OCI-LY7 (cell line): Measurements from ENCODE around the gene CFAP99. TPM values are rescaled to one million over a fixed set of nuclear protein-coding genes. Genes with fewer than 3 reads are reported as not detected.

Experiments
- BruUV-seq: library from RNA; stranded (reverse); fragments of 400-500 nt; replicated peaks from 2 replicates; lab custom pipeline; 2021; lab: Mats Ljungman, UMichigan
- CTCF ChIA-PET: fragments of 300-600 bp; sonication (Branson Sonifier 250); formaldehyde crosslinking; loops from one replicate; lab custom pipeline; 2022; ENCODE audit warnings: antibody characterized with exemption; ENCODE audit not compliant: unreplicated experiment; lab: Charles Lee
- POLR2A ChIA-PET: fragments of 300-600 bp; sonication (Branson Sonifier 250); formaldehyde crosslinking; loops from one replicate; lab custom pipeline; 2022; ENCODE audit warnings: antibody characterized with exemption; lab: Charles Lee
- DNase-seq: peaks from one replicate; pipeline ENCODE4 v3.0.0-alpha.2; 2015; ENCODE audit warnings: low spot score
- H2AFZ ChIP-seq: fragments of 200-600 bp; sonication (generic), shearing (Covaris generic); 2 replicates; pipeline ENCODE4 v1.6.1; 2014; ENCODE audit warnings: mild to moderate bottlenecking, antibody characterized with exemption, low read length, moderate library complexity
- H3K27ac ChIP-seq: fragments of 200-600 bp; sonication (generic); 2 replicates; pipeline ENCODE4 v1.5.1; 2014; ENCODE audit warnings: mixed run types, low read depth, mild to moderate bottlenecking, moderate library complexity, low read length, inconsistent platforms; ENCODE audit not compliant: poor library complexity, severe bottlenecking
- H3K36me3 ChIP-seq: fragments of 200-600 bp; sonication (generic); 2 replicates; pipeline ENCODE4 v1.6.1; 2014; ENCODE audit warnings: mild to moderate bottlenecking, antibody characterized with exemption, low read length, moderate library complexity, mixed read lengths; ENCODE audit not compliant: insufficient read depth
- H3K4me1 ChIP-seq: fragments of 200-600 bp; sonication (generic); 2 replicates; pipeline ENCODE4 v1.5.1; 2014; ENCODE audit warnings: mild to moderate bottlenecking, low read length; ENCODE audit not compliant: insufficient read depth, poor library complexity, severe bottlenecking
- H3K4me2 ChIP-seq: fragments of 200-600 bp; sonication (generic); 2 replicates; pipeline ENCODE4 v1.6.1; 2014; ENCODE audit warnings: mild to moderate bottlenecking, low read length
- H3K4me3 ChIP-seq: fragments of 200-600 bp; sonication (generic); 2 replicates; pipeline ENCODE4 v1.5.1; 2014; ENCODE audit warnings: mild to moderate bottlenecking, low read depth, low read length; ENCODE audit not compliant: poor library complexity, severe bottlenecking
- H3K79me2 ChIP-seq: fragments of 200-600 bp; sonication (generic); 2 replicates; pipeline ENCODE4 v1.6.1; 2016; ENCODE audit warnings: low read depth, mild to moderate bottlenecking, low read length, moderate library complexity, mixed read lengths; ENCODE audit not compliant: insufficient read depth
- H3K9me2 ChIP-seq: fragments of 200-600 bp; sonication (generic); 2 replicates; pipeline ENCODE4 v1.6.1; 2016; ENCODE audit warnings: mild to moderate bottlenecking, low read length, mixed read lengths; ENCODE audit not compliant: insufficient read depth
- H3K9me3 ChIP-seq: fragments of 200-600 bp; sonication (generic); 2 replicates; pipeline ENCODE4 v1.6.1; 2014; ENCODE audit warnings: mild to moderate bottlenecking, mixed run types, low read length, mixed read lengths
- H4K20me1 ChIP-seq: fragments of 200-600 bp; sonication (generic); 2 replicates; pipeline ENCODE4 v1.6.1; 2014; ENCODE audit warnings: mild to moderate bottlenecking, antibody characterized with exemption, low read length, moderate library complexity, mixed read lengths; ENCODE audit not compliant: insufficient read depth
- EZH2phosphoT487 ChIP-seq: fragments of 200-600 bp; sonication (generic); IDR thresholded peaks from 2 replicates; pipeline ENCODE4 v1.6.1; 2018; ENCODE audit warnings: low read depth, borderline replicate concordance, mild to moderate bottlenecking, mixed run types, antibody characterized with exemption, low read length, moderate library complexity, mixed read lengths
- intact Hi-C: fragments of 100-400 bp; cut with micrococcal nuclease; formaldehyde crosslinking; loops from one replicate; pipeline ENCODE4 v1.10.0; 2022; ENCODE audit not compliant: unreplicated experiment
- total RNA-seq, 2 experiments: library from RNA; depleted of rRNA in 1 of 2; stranded (reverse); fragments of >200 nt in 1 of 2; shearing (Covaris generic) in 1 of 2; gene quantifications; 2 replicates each; pipeline ENCODE4 v1.2.3, GENCODE V29; 2014 to 2022
- TF ChIP-seq, protein P1 (sequence below): fragments of 200-600 bp; sonication (generic); conservative IDR thresholded peaks from 2 replicates; pipeline ENCODE4 v1.5.1; 2014; ENCODE audit warnings: mild to moderate bottlenecking, antibody characterized with exemption, low read length, moderate library complexity, mixed read lengths

Gene CFAP99
- total RNA-seq, 2 experiments from 2014 or later = not detected

DNA sequence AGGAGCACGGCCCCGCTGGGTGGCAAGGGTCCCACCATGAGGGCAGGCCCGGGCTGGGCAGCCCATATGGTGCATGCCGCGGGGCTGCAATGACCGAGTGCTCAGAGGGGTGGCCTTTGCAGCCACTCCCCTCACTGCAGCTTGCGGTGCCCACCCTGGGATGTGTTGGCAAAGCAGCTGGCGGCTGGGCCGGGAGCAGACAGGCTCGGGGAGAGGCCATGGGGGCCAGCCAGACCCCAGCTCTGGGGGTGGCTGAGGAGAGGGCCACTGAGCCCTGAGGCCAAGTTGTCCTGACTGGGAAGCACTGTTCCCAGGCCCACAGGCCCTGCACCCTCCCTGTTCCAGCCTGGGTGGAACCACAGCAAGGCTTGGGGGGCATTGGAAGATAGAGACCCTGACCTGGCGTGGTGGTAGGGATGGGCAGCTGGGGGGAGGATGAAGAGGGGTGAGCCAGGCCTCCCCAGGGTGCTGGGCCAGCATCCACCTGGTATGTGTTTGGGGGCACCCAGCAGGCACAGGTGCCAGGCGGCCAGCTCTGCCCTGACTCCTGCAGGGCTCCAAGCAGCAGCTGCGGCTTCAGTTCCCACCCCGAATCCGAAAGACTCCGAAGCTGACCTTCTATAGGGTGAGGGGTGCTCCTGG is 31.8 kb downstream of the CFAP99 start:
- TF ChIP-seq, protein P1, sequence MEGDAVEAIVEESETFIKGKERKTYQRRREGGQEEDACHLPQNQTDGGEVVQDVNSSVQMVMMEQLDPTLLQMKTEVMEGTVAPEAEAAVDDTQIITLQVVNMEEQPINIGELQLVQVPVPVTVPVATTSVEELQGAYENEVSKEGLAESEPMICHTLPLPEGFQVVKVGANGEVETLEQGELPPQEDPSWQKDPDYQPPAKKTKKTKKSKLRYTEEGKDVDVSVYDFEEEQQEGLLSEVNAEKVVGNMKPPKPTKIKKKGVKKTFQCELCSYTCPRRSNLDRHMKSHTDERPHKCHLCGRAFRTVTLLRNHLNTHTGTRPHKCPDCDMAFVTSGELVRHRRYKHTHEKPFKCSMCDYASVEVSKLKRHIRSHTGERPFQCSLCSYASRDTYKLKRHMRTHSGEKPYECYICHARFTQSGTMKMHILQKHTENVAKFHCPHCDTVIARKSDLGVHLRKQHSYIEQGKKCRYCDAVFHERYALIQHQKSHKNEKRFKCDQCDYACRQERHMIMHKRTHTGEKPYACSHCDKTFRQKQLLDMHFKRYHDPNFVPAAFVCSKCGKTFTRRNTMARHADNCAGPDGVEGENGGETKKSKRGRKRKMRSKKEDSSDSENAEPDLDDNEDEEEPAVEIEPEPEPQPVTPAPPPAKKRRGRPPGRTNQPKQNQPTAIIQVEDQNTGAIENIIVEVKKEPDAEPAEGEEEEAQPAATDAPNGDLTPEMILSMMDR = no peak
- TF ChIP-seq EZH2phosphoT487 = no peak
- CTCF ChIA-PET = no interaction called here
- BruUV-seq = no TSS peak
- Histone ChIP-seq H3K9me2 (no peaks in the 10 kb centered on the region), H3K4me3 (no peak overlapping the region), H2AFZ (no peak overlapping the region), H3K4me2 (peak overlapping the region; percentile 7; the same call in 1 of the 2 replicates), H3K36me3 (no peaks in the 10 kb centered on the region), H4K20me1 (no peaks in the 10 kb centered on the region), H3K4me1 (peaks cover 12% of the 10 kb centered on the region), H3K9me3 (no peaks in the 10 kb centered on the region), H3K79me2 (no peaks in the 10 kb centered on the region), H3K27ac (no peak overlapping the region)
- intact Hi-C loops = no loop called here
- POLR2A ChIA-PET = no interaction called here
- DNase-seq = no peak

DNA sequence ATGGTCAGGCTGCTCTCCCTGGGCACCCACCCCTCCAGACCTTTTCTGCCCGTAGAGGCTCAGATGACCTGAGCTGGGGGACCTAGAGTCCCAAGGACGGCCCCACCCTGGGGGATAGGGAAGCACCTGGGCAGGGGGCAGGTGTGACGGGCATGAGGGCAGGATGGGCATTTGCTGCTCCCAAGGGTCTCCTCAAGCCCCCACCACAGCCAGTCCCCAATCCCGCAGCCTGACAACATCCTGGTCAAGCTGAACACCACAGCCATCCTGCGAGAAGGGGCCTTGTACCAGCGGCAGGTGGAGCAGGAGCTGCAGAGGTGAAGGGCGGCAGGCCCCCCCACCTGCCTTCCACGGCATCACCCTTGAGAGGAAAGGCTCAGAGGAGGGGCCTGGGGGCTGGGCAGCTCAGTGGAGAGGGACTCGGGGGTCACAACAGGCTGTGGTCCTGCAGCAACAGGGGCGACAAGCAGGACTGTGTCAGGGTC is 32.3 kb downstream of the CFAP99 start:
- no peak overlapping the region for H3K4me2 ChIP-seq
- no peak overlapping the region for H2AFZ ChIP-seq
- intact Hi-C loops = no loop called here
- DNase-seq = no peak
- H3K4me1 ChIP-seq = peaks cover 12% of the 10 kb centered on the region
- H3K9me2 ChIP-seq = no peaks in the 10 kb centered on the region
- no TSS peak for BruUV-seq
- TF ChIP-seq EZH2phosphoT487 = no peak
- TF ChIP-seq, protein P1 = no peak
- CTCF ChIA-PET = no interaction called here
- H4K20me1 ChIP-seq = no peaks in the 10 kb centered on the region
- no peak overlapping the region for H3K4me3 ChIP-seq
- POLR2A ChIA-PET = no interaction called here
- no peaks in the 10 kb centered on the region for H3K9me3 ChIP-seq
- no peaks in the 10 kb centered on the region for H3K79me2 ChIP-seq
- no peaks in the 10 kb centered on the region for H3K36me3 ChIP-seq
- no peak overlapping the region for H3K27ac ChIP-seq
